HS-5 (cell line): ENCODE measurements around the gene HS1BP3.

Experiments used
- DNase-seq: peaks from one replicate; pipeline ENCODE4 v3.0.0-alpha.2; 2012; ENCODE audit warnings: low read depth

HS1BP3 gene

GRCh38 chr2:20629581-20630171 is 21.2 kb downstream of the HS1BP3 start:
- DNase-seq: no peak

DNA sequence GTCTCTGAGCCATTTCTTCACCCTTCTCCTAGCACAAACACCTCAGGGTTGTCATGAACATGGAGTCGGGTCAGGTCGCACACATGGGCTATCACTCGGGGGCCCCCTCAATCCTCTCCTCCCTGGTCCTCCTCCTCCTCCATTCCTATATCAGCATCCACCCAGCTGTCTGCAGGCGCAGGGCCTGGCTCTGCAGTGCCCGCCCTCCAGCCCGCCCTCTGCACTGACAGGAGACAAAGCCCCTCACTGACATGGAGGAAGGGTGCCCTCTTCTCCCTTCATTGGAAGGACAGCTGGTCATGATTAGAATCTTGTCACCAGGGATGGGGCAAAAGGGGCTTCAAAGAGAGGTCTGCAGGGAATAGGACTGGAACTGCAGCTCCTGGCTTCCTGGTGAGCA is 21.7 kb downstream of the HS1BP3 start:
- DNase-seq: no peak

- DNase-seq: no peak
Observed at GRCh38 chr2:20627712-20628380, 23.1 kb downstream of the HS1BP3 start.

GRCh38 chr2:20626698-20627513 is 24.0 kb downstream of the HS1BP3 start:
- DNase-seq: no peak

DNA sequence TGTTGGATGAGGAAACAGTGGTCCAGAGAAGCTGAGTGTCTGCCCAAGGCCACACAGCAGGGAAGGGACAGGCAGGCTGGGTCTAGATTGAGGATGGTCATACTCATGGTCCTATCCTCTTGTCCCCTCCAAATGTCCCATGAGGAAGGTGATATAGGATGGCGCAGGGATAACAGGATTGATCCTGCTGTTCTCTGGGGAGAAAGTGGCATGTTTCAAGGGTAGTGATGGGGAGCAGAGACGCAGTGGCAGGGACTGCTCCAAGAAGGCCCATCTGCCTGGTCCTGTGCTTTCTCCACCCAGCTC is 24.6 kb downstream of the HS1BP3 start:
- DNase-seq: no peak

DNA sequence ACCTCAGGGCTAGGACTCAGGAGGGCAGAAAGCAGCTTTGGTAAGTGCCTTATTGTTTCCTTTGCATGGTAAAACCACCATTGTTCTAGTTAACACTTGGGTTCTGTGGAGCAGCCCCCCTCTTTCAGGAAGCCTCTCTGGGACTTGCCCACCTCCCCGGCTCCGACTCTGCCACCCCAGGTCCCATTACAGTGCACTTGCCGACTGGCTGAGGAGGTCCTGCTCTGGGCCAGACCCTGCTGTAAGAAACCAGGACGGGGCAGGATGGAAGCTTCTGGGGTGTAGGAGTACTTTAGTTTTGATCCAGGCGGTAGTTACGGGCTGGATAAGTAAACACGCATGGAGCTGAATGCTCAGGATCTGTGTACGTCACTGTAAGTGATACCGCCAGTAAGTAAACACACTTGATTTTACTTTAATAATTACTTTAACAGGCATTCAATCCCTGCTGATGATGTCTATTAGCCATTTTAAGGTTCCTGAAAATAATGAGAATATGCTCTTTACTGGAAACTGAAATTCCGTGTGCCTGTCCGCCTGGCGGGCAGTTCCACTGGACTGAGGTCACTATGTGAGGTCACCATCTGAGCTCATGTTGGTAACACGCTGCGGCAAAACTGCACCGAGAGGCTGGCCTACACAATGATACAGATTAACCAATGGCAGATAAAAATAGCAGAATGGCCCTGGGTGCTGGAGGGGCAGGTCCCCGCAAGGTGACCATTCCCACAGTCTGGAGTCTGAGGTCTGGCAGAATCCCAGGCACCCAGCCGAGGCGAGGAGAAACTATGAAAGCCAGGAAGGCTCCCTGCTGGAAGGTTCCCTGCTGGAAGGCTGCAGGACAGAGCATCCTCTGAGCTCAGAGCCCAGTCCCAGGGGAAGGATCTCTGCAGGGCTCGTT is 25.2 kb downstream of the HS1BP3 start:
- DNase-seq: no peak

- no peak for DNase-seq
Observed at GRCh38 chr2:20624884-20625485, 25.9 kb downstream of the HS1BP3 start.

DNA sequence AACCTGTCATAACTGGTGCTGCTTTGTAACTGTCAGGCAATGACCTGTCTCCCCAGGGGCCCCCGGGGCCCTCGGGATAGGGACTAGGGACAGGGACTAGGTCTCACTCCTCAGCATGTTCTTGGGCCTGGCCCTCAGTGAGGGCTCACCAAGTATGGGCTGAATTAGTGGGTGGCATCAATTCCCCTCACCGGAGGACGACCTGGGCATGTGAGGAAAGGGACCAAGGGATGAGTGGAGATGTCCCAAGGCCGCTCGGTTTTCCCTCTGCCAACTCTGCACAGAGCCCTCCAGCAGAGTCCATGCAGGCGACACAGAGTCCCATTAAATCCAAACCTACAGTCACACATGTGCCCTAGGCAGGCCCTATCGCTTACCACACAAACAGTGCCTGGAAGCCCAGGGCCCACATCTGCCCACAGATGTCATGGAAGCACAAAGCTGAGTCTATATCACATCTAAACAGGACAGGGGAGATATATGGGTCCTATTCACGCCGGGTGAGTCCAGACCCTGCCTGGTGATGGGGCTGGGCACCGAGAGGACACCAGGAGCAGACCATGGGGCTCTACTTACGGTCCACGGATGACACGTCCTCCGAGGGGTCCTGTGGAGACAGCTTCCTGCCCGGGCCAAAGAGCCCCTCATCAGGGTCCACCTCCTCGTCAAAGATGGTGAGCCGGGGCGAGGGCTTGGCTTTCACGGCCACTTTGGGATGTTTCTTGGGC is 26.6 kb downstream of the HS1BP3 start:
- no peak for DNase-seq

DNA sequence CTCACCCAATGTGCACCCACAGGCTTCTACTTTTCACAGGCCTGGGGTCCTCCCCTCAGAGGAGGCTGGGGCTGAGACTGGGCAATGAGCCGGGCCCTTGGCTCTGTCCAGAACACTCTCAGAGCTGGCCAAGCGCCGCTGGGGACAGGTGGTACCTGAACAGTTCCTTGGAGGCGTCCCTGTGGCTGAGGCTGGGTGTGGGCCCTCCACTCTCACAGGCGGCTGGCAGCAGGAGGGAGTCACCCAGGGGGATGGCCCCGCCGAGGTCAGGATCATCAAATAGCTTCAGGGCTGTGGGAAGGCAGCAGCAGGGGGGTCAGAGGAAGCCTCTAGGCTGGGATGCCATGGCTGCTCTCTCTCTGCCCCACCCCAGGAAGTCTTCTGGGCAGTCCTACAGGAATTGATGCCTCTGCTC is 27.1 kb downstream of the HS1BP3 start:
- no peak for DNase-seq

GRCh38 chr2:20623241-20623640 is 27.7 kb downstream of the HS1BP3 start:
- DNase-seq: no peak

DNA sequence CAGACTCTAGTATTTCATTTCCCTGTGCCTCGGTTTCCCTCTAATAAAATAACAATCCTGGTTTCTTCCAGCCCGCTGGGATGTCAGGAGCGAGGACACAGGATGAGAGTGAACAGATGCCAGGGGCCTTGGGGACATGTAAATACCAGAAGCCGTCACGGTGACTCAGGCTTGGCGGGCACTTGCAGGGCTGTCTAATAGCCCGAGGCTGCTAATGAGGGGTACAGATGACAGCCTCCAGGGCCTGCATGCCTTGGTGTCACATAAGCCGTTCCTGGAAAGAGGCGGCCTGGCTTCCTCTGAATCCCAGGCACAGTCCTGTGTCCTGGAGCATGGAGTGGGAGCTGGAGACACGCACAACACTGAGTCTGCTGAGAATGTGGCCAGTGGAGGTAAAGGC is 28.2 kb downstream of the HS1BP3 start:
- no peak for DNase-seq

- no peak for DNase-seq
Observed at GRCh38 chr2:20622296-20622686, 28.6 kb downstream of the HS1BP3 start.

- no peak for DNase-seq
Observed at GRCh38 chr2:20621366-20622295, 29.3 kb downstream of the HS1BP3 start.

- no peak for DNase-seq
Observed at GRCh38 chr2:20620696-20621365, 30.1 kb downstream of the HS1BP3 start.

DNA sequence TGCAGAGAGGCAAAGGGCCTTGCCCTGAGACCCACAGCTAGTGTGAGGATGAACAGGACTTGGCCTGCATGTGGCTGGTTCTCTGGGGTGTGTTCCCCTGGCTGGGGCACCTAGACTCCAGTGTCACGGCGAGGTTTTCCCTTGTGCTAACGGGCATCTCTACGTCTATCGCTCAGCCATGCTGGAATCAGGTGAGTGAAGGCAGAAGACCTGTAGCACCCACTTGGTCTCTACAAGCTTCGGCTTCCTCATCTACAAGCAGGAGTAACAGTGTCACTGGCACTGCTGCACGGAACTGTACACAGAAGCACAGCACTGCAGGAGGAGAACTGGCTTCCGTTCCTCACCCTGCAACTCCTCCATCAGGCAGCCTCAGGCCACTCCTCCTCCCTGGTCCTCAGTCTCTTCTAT is 30.6 kb downstream of the HS1BP3 start:
- no peak for DNase-seq

GRCh38 chr2:20619624-20620024 is 31.3 kb downstream of the HS1BP3 start:
- DNase-seq: no peak

GRCh38 chr2:20618886-20619521 is 31.9 kb downstream of the HS1BP3 start:
- no peak for DNase-seq

DNA sequence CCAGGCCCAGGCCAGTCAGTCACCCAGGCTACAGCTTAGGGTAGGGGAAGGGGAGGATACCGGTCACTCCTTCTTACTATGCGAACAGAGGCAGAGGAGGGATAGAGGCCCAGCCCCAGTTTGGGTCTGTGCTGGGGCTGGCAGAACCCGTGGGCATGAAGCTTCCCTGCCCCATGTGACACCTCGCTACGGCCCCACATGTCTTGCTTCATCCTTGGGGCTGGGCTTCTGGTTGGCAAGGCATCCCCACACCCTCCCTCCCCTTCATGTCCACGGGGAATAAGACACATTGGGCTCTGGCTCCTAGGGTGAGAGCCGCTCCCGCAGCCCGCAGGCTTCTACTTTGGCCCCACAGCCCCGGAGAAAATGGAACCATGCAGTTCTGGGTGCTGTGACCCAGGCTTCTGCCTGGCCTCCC is 32.4 kb downstream of the HS1BP3 start:
- no peak for DNase-seq

GRCh38 chr2:20617892-20618467 is 32.9 kb downstream of the HS1BP3 start:
- DNase-seq: peak; percentile 87
